Muscle layer of duodenum (tissue), 2 donors: ENCODE measurements around the gene SP1.
A peak's percentile ranks its signal among the peaks of the same experiment; 100 is the strongest.
"Not testable (repeated sequence)": the region's sequence is repeated elsewhere in the genome, so short reads cannot be mapped to it uniquely, and the experiment has no call there.

Experiments
- H3K27ac ChIP-seq: one replicate; pipeline ENCODE4 v1.7.0; 2013; ENCODE audit warnings: mild to moderate bottlenecking, low read length
- H3K27me3 ChIP-seq: one replicate; pipeline ENCODE4 v1.7.0; 2013; ENCODE audit warnings: low read depth, mild to moderate bottlenecking, control low read depth, low read length
- H3K36me3 ChIP-seq, 2 donors: one replicate each; pipeline ENCODE4 v1.7.0; 2013; ENCODE audit warnings: low read length in 2 of 2, control low read depth in 1 of 2, mild to moderate bottlenecking in 1 of 2; ENCODE audit not compliant: insufficient read depth in 2 of 2, control insufficient read depth in 1 of 2
- H3K4me1 ChIP-seq, 2 donors: one replicate each; pipeline ENCODE4 v1.7.0; 2013; ENCODE audit warnings: low read length in 2 of 2, mild to moderate bottlenecking in 2 of 2, control low read depth in 1 of 2, moderate library complexity in 1 of 2; ENCODE audit not compliant: insufficient read depth in 2 of 2, control insufficient read depth in 1 of 2
- H3K4me3 ChIP-seq, 2 donors: one replicate each; pipeline ENCODE4 v1.7.0; 2013; ENCODE audit warnings: low read length in 2 of 2, low read depth in 1 of 2, mild to moderate bottlenecking in 1 of 2
- H3K9me3 ChIP-seq, 2 donors: one replicate each; pipeline ENCODE4 v1.7.0; 2013; ENCODE audit warnings: low read length in 2 of 2, control low read depth in 1 of 2, mild to moderate bottlenecking in 1 of 2; ENCODE audit not compliant: control insufficient read depth in 1 of 2
- donor health status: healthy.

SP1 gene

DNA sequence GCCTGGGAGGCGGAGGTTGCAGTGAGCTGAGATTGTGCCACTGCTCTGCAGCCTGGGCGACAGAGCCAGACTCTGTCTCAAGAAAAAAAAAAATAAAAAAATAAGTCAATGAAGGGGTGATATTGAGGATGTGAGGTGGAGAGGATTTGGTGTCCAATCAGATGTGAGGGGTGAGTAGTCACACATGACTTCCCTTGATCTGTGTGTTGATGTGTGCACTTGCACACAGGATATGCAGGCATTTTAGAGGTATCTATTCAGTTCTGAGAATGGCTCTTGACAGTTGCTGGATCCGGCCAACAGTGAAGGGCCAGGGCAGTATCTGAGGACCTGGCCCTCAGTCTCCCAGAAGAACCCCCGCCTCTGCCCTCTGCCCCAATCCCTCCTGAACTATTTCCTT is 36.0 kb upstream of the SP1 start:
- Histone ChIP-seq H3K4me3 (peak overlapping the region in 1 of 2 donors; percentile 81), H3K36me3 (no peaks in the 10 kb centered on the region), H3K4me1 (peaks cover 4 to 15% of the 10 kb centered on the region in 2 donors), H3K9me3 (no peaks in the 10 kb centered on the region), H3K27ac (no peak overlapping the region), H3K27me3 (peaks cover 1% of the 10 kb centered on the region)

DNA sequence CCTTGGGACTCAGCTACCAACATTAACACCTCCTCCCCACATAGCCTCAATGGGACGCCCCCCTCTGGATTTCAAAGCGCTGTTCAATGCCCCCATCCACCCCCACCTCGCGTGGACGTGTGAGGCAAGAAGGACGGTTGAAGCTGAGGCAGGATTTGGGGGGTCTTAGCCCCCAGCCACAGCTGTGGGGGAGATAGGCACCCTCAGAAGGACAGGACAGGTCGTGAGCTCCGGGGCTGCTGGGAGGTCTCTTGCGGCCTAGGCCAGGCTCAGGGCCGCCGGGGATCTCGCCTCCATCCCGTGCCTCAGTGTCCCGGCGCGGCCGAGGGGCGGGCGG is 35.5 kb upstream of the SP1 start:
- H3K4me1 ChIP-seq, result peaks cover 4 to 15% of the 10 kb centered on the region in 2 donors
- peak overlapping the region; percentile 46 to 81 for H3K4me3 ChIP-seq
- no peak overlapping the region for H3K27ac ChIP-seq
- H3K9me3 ChIP-seq, result no peaks in the 10 kb centered on the region
- no peaks in the 10 kb centered on the region for H3K27me3 ChIP-seq
- no peaks in the 10 kb centered on the region for H3K36me3 ChIP-seq

DNA sequence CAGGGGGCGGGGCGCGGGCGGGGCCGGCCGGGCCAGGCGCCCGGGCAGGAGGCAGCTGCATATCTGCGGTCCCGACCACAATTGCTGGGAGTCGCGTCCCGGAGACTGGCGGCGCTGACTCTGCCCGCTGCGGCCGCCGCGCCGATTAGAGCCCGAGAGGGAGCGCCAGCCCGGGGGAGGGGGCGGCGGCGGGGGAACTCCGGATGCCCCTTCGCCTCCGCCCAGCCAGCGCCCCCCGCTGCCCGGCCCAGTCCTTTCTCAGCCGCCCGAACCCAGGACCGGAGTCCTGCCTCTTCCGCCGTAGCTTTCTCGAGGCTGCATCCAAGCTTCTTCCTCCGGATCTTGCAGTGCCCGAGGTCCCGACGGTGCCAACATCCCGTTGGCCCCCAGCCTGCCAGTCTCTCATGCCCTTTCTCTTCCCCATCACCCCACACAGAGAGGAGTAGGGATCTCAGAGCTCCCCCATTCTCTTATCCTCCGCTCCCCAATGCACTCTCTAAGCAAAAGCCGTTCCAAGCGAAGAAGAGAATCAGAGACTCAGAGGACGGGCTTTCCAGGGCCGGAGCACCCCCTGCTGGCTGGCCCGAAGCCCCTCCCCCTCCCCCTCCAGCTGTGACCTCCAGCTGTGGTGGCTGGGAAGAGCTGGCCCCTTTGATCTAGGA is 35.0 kb upstream of the SP1 start:
- H3K4me1 ChIP-seq, result peaks cover 4 to 15% of the 10 kb centered on the region in 2 donors
- no peaks in the 10 kb centered on the region for H3K36me3 ChIP-seq
- peak overlapping the region; percentile 23 for H3K27ac ChIP-seq
- no peaks in the 10 kb centered on the region for H3K9me3 ChIP-seq
- peak overlapping the region; percentile 68 to 81 for H3K4me3 ChIP-seq
- H3K27me3 ChIP-seq, result no peaks in the 10 kb centered on the region

DNA sequence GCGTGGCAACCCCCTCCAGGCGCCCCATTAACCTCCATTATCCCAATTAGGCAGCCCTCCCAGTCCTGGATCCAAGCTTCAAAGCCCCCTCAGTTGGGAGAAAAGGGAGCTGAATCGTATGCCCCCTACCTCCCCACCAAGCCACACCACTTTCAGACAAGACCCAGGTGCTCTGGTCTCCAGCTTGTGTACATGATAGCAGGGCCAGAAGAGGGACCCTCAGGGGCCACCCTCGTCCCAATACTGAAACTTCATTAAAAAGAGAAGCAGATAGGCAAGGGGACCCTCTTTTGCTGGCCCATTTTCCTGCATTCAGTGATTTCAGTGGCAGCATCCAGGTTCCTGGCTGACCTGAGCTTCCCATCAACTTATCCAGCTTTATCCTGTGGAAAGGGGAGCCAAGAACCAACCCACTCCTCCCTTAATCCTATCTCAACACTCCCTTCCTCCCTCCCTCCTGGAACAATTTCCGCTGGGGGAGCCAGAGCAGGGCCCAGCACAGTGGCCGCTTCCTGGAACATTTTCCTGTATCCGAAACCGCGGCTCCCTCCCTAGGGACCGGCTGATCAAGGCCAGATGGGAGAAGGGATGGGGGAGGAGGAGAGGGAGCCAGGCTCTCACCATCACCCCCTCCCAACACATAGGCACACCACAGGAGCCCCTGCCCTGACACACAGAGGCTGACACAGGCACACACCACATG is 34.3 kb upstream of the SP1 start:
- Histone ChIP-seq H3K9me3 (no peaks in the 10 kb centered on the region), H3K36me3 (no peaks in the 10 kb centered on the region), H3K27ac (peak overlapping the region; percentile 23), H3K4me3 (peak overlapping the region; percentile 68 to 81), H3K4me1 (peaks cover 4 to 15% of the 10 kb centered on the region in 2 donors), H3K27me3 (no peaks in the 10 kb centered on the region)

DNA sequence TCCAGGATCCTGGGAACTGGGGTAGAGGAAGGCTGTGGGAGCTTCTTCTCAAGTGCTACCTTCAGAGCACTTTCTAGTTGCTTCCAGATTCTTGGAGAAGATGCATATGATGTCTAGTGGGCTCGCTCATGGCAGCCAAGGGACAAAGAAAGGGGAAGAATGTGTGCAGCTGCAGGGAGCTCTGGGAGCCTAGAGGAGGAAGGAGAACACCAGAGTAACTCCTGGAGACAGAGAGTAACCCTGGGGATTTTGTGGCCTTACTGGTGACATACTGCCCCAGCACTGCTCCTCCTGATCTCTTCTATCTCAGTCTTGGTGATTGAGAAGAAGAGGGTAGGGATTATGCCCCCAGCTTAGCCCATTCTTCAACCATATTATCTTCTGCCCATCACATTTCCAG is 33.5 kb upstream of the SP1 start:
- Histone ChIP-seq H3K4me3 (no peak overlapping the region), H3K27me3 (no peaks in the 10 kb centered on the region), H3K27ac (no peak overlapping the region), H3K36me3 (no peaks in the 10 kb centered on the region), H3K9me3 (no peaks in the 10 kb centered on the region), H3K4me1 (peaks cover 4 to 15% of the 10 kb centered on the region in 2 donors)

DNA sequence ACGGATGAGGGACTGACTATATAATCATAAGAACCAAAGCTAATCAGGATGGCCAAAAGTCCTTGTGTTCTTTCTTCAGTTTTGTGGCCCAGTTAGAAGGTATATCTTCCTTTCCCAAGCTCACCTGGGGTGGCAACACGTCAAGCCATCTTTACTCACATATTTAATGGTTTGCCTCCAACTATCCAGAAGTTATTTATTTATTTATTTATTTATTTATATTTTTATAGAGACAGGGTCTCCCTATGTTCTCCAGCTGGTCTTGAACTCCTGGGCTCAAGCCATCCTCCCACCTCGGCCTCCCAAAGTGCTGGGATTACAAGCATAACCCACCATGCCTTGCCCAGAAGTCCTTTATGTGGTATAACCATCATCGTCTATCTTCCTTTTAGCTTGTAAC is 32.1 kb upstream of the SP1 start:
- no peaks in the 10 kb centered on the region for H3K36me3 ChIP-seq
- H3K9me3 ChIP-seq, result no peaks in the 10 kb centered on the region
- no peak overlapping the region for H3K4me3 ChIP-seq
- no peak overlapping the region for H3K27ac ChIP-seq
- peaks cover 4 to 15% of the 10 kb centered on the region in 2 donors for H3K4me1 ChIP-seq
- H3K27me3 ChIP-seq, result no peaks in the 10 kb centered on the region

DNA sequence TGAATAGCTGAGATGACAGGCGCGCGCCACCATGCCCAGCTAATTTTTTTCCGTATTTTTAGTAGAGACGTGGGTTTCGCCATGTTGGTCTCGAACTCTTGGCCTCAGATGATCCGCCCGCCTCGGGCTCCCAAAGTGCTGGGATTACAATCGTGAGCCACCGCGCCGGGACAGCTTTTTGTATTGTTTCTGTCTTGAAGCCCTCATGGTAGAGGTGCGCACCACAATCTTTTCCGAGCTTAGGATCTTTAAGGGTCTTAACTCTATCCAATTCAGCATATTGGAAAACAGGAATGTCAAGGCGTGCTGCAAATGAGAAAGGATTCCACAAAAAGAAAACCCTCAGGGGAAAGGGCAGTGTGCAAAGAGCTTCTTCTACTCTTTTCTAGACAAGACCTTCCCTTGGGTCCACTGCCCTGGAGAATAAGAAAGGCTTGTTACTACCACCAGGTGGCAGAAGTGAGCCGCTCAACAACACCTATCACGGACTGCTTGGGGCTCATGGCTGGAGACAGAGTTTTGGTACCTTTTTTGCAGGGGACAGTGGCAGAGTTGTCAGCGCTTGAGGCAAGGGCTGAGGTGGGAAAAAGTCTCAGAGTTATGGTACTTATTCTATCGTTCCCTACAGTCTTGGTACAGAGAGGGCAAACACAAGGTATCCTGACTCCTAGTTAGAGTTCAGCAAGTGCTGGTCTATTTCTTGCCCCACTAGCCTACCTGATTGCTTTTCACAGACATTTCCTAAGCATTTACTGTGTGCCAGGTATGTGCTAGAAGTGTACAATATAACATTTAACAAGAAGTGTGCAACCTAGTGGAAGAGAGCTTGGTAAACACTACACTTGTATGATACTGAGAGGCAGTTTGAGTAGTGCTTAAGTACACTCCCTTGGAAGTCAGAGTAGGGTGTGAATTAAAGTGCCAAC is 27.4 kb upstream of the SP1 start:
- no peaks in the 10 kb centered on the region for H3K36me3 ChIP-seq
- no peaks in the 10 kb centered on the region for H3K9me3 ChIP-seq
- no peak overlapping the region for H3K27ac ChIP-seq
- H3K27me3 ChIP-seq, result no peaks in the 10 kb centered on the region
- H3K4me1 ChIP-seq, result no peaks in the 10 kb centered on the region
- H3K4me3 ChIP-seq, result no peak overlapping the region

DNA sequence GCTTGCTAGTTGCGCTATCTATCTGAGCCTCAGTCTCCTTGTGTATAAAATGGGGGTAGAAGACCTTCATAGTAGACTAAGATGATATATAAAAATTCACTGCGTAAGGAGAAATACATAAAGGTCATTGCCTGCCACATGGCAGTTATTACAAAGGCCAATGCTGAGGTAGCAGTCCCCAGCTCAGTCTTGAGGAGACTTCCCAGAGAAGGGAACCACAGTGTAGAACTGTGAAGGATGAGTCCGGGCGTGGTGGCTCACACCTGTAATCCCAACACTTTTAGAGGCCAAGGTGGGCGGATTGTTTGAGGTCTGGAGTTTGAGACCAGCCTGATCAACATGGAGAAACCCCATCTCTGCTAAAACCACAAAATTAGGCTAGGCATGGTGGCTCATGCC is 26.7 kb upstream of the SP1 start:
- H3K4me1 ChIP-seq, result no peaks in the 10 kb centered on the region
- H3K27ac ChIP-seq, result no peak overlapping the region
- H3K4me3 ChIP-seq, result no peak overlapping the region
- H3K27me3 ChIP-seq, result no peaks in the 10 kb centered on the region
- no peaks in the 10 kb centered on the region for H3K36me3 ChIP-seq
- no peaks in the 10 kb centered on the region for H3K9me3 ChIP-seq

DNA sequence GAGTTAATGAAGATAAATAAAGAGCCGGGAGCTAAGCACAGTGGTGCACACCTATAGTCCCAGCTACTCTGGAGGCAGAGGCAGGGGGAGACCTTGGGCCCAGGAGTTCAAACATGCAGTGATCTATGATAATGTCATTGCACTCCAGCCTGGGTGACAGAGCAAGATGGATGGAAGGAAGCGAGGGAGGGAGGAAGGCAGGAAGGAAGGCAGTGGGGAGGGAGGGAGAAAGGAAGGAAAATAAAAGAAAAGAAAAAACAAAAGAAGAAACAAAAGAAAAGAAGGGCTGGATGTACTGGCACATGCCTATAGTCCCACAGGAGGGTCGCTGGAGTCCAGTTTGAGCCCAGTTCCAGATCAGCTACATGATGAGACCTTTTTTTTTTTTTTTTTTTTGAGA is 24.9 kb upstream of the SP1 start:
- Histone ChIP-seq H3K4me1 (no peaks in the 10 kb centered on the region), H3K9me3 (no peaks in the 10 kb centered on the region), H3K4me3 (no peak overlapping the region), H3K27me3 (no peaks in the 10 kb centered on the region), H3K27ac (no peak overlapping the region), H3K36me3 (no peaks in the 10 kb centered on the region)

DNA sequence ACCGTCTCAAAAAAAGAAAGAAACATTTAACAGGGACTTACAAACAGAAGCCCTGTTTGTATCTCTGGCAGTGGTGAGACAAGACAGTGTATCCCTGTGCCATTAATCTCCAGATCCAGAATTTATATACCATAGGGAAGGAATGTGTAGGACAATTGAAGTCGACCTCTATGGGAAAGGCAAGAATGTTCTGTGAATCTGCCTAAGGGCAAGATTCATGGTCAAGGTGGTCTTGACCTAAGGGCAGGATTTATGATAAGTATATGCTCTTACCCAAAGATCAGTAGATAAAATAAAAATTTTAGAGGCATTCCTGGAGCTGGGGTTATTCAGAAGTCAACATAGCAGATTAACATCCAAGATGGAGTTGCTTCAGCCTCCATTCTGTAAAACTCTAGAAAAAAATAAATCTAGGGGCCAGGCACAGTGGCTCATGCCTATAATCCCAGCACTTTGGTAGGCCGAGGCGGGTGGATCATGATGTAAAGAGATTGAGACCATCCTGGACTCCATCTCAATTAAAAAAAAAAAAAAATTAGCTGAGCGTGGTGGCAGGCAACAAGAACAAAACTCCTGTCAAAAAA is 21.0 kb upstream of the SP1 start:
- Histone ChIP-seq H3K4me1 (no peaks in the 10 kb centered on the region), H3K36me3 (no peaks in the 10 kb centered on the region), H3K4me3 (no peak overlapping the region), H3K27ac (no peak overlapping the region), H3K9me3 (no peaks in the 10 kb centered on the region), H3K27me3 (no peaks in the 10 kb centered on the region)

DNA sequence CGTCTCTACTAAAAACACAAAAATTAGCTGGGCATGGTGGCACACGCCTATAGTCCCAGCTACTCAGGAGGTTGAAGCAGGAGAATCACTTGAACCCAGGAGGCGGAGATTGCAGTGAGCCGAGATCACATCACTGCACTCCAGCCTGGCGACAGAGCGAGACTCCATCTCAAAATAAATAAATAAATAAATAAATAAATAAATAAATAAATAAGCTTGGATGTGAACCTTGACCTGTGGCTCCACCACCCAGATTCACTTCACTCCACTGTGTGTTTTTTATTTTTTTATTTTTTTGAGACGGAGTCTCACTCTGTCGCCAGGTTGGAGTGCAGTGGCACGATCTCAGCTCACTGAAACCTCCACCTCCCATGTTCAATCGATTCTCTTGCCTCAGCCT is 18.3 kb upstream of the SP1 start:
- H3K4me1 ChIP-seq, H3K9me3 ChIP-seq, H3K4me3 ChIP-seq: not testable (repeated sequence)

More for the DNA sequence above, 18.3 kb upstream of the SP1 start:
- H3K36me3 ChIP-seq, H3K27ac ChIP-seq, H3K27me3 ChIP-seq: not testable (repeated sequence)
